ENCODE measurements around the gene SCO2.
A peak's percentile ranks its signal among the peaks of the same experiment; 100 is the strongest.
"Not testable (repeated sequence)": the region's sequence is repeated elsewhere in the genome, so short reads cannot be mapped to it uniquely, and the experiment has no call there.

SCO2 gene

DNA sequence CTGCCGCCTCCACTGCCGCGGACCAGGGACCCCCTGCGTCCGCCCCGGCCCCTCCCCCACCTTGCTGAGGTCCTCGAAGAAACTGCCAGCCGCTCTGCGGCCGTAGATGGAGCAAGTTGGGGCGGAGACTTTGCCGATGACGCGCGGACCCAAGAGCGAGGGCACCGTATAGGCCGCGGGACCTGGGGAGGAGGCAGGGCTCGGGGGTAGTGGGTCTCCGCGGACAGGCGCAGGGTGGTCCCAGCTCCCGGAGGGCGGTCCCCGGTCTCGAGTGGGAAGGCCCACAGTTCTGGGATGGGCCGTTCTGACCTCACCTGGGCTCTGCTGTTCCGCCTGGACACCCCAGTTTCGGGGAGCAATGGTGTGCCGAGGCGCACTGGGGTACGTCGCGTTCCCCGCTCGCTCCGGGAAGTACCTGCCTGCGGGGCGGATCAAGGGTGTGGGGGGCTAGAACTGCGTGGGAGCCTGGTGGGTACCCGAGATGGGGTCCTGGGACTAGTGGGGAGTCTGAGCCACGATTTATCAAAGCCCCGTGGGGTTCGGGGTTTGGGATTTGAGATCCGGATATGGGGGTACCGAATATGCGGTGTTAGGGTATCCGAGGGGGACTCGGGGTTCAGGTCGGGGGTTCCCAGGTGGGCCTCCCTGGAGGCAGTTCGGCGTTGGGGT, 5.6 kb upstream of the SCO2 start:
- DNase-seq = peak; percentile 94

DNA sequence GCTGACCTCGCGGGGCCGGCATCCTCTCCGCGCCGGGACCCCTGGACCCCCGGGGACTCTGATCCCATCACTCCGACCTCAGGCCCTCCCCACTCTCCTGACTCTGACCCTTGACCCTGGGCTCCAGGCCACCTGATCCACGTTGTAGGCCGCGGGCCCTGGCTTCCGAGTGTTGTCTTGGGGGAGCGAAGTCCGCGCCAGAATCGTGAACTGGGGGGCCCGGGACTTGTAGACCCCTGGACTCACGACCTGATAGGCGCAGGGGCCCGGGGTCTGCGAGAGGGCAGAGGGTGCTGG, 5.1 kb upstream of the SCO2 start:
- no peak for DNase-seq

DNA sequence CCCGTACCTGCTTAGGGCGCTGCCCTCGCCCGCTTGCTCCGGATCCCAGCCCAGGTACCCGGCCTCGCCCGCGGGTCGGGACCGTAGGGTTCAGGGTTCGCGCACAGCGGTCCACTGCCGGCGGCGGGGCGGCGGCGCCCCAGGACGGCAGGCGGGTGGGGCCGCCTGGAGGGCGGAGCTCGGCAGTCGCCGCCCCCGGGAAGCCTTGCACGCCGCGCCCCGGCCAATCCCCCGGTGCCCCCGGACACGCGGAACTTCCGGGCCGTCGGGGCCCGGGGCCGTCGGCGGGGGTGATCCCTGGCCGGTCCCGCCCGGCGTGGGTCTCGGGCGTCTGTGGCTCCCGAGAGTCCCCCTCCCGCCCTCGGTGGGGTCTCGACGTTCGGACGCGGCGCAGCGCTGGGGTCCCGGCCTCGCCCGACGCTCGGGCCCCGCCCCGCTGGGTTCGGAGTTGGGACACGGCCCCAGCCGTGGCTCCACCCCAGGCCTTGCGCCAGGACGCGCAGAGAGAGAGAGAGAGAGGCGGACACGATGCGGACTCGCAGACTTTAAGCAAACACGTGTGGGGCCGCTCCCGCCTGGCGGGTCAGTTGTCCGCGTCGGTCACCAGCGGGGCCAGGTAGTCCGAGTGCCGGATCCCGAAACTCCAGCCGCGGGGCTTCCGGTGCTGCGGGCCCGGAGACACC, 4.6 kb upstream of the SCO2 start, which contains the start of gene TYMP:
Gene TYMP (minus strand): TSS at position 116 of the 683 bp plus-strand sequence. CDS start 303 bp downstream, outside the sequence.
- DNase-seq = peak; percentile 86

DNA sequence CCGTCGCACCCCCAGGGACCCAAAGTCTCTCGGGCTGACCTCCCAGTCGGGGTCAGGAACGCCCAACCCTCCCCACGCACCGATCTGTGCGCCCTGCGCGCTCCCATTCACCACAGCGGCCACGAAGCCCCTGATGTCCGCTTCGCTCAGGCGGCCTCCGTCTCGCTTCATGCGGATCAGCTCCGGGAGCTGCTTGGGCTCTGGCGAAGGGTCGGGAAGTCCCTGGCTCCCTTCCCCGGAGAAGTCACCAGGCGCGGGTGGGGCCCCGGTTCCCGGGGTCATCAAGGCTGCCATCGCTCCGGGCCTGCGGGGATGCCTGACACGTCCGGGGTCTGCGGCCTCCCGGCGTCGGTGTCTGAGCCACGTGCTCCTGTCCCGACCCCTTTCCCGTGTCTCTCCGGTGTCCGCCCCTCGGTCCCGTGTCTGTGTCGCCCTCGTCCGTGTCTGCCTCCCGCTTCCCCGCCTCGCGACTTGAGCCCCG, 4.1 kb upstream of the SCO2 start:
- DNase-seq = no peak

DNA sequence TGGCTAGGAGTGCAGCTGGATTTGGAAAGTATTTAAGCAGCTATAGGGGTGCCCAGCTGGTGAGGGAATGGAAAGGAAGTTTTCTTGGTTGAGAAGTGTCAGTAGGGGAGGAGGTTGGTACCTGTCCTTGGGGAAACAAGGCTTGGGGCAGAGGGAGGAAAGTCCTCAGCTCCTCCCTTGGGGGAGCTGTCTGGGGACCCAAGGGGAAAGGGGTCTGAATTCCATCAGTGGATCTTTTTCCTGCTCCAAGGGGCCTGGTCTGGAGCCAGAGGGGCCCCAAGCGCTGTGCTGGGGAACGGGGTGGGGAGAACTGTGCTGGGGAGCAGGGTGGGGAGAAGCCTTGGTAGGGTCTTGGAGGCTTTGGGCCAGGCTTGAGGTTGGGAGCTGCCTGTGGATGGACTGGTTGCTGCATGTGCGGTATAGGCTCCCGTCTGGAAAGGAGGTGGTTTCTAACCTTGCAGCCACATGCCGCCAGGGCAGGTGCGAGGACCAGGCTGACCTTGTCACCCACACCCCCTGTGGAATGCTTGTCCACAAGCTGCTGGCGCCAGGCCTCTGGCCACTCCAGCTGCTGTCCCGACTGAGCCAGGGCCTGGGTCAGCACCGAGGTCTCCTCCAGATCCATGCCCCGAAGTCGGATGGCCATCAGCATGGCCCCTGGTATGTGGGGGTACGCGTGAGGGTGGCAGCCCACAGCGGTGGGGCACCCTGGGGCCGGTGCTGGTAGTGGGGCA, 3.5 kb upstream of the SCO2 start:
- peak; percentile 26 for DNase-seq

DNA sequence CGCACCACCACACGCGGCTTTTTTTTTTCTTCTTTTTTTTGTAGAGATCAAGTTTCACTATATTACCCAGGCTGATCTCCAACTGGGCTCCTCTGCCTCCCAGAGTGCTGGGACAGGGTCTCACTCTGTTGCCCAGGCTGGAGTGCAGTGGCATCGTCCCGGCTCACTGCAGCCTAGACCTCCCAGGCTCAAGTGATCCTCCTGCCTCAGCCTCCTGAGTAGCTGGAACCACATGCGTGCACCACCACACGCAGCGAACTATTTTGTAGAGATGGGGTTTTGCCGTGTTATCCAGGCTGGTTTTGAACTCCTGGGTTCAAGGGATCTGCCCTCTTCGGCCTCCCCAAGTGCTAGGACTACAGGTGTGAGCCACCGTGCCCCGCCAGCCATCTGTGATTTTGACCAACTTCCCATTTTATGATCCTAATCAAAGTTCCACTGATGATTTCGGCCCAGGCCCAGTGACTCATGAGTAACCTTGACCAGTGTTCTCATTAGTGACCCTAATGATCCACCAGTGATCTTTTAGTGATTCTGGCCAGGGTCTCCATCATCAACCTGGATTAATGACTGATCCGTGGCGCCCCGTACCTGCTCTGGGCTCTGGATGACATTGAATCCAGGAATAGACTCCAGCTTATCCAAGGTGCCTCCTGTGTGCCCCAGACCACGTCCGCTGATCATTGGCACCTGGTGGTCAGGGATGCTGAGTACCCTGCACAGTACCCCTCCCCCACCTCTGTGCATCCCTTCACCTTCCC, 2.7 kb upstream of the SCO2 start:
- no peak for DNase-seq

DNA sequence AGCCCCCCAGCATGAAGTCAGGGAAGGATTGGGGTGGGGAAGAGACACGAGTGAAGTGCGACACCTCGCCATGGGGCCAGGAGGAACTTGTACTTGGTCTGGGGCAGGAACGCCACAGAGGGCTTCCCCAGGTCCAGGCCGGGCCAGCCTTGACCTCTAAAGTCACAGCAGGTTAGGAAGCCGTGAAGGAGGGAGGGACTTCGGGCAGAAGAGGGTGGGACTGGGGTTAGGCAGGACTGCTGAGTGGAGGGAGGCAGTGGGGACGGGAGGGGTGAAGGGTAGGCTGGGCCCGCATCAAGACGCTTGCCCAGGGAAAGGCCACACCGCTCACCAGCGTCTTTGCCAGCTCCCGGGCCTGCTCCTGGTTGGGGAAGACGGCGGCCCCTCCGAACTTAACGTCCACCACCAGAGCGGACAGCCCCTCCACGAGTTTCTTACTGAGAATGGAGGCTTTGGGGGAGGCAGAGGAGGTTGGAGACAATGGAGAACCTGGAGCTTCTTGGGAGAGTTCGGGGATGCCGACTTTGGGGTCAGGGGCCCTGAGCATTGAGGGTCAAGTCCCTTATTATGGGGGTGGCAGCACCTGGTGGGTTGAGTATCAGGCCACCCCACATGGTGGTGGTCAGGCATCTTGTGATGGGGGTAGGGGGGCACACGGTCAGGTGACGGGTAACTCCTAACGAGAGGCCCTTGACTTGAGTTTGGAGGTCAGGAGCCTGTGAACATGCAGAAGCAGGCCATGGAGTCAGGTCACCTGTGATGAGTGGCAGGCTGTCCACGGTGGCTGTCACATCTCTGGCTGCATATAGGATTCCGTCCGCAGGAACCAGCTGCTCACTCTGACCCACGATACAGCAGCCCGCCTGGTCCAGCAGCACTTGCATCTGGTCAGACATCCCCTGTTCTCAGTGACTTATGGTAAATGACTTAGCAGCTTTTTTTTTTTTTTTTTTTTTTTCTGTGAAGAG, 1.7 kb upstream of the SCO2 start:
- DNase-seq = peak; percentile 81

DNA sequence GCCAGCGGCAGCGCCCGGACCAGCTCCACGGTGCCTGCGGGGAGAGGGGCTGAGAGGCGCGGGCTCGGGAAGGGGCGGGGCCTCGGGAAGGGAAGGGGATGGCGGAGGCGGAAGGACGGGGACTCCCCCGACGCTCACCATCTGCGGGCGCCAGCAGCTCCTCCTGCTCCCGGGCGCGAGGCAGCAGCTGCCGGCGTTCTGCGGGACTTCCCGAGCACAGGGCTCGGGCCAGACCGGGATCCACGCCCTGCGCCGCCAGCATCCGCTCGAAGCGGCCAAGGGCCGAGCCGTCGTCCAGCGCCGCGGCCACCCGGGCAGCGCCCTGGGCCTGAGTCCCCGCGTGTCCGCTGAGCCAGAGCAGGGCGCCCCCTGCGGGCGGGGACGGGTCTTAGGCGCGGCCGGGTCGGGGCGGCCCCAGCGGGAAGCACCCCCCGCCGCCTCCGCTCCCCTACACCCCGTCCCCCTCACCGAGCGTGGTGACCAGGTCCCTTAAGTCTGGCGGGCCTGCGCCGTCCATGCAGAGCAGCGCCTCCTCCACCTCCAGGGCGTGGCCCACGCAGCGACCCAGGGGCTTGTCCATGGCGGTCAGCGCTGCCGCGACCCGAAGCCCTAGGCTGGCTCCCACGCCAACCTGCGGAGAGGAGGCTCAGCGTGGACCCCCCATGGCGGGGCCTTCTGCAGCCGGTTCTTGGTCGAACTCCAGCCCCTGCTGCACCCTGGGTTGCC, 873 bp upstream of the SCO2 start:
- peak; percentile 92 for DNase-seq

DNA sequence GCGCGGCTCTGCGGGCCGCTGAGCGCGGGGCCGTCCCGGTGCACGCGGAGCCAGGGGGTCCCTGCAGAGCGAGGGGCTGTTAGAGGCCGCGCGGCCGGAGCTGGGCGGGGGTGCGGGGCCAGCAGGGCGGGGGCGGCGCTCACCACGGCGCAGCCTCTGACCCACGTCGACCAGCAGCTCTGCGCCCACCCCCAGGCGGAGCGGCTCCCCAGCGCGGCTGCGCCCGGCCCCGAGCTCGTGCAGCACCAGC, 385 bp upstream of the SCO2 start:
- no peak for DNase-seq

DNA sequence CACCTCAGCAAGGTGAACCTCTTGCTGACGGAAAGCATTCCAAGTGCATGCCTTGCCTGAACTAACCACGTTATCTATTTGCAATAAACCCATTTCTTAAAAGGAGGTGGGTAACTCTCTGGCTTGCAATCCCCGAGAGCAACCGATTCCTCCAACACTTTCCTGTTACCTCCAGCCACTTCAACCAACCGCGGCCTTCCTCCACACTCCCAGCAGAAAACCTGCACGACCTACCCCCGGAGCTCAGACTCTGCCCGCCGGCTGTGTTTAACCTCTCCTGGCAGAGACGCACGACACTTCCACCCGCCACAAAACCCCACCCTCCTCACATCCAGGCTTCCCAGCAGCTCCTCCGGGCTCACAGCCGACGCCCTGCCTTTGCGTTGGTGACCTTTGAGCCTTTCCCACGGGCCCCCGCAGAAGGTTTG, 708 bp downstream of the SCO2 start:
- DNase-seq = no peak

DNA sequence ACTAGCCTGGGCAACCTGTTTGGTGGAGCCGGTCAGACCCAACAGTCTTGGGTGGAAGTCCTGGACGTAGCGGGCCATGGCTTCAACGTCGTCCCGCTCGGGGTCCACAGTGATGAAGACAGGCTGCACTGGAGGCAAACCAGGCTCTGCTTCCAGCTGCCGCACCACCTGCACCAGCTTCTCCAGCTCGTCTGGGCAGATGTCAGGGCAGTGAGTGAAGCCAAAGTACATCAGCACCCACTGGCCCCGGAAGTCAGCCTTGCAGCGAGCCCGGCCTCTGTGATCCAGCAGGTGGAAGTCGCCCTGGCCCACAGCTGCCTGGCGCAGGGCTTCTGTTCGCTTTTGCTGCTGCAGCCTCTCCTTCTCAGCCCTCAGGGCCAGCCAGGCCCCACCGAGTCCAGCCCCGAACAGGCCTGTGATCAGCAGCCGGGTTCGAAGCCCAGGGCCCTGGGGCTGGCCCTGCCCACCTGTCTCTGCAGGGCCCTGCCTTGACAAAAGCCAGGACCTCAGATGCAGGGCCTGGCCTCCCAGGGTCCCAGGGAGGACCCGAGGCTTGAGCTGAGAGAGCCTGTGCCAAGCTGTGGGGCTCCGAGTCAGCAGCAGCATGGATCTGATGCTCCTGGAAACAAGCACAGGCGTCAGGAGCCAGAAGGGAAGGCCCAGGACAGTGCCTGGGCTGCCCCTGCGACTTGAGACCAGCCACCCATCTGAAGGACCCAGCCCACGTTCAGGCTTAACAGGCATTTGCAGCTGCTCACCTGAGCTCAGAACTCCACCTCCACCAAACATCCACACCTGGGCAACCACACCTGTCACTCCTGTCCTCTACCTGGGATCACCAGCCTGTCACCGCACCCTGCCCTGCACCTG, 1.4 kb downstream of the SCO2 start:
- DNase-seq = no peak

DNA sequence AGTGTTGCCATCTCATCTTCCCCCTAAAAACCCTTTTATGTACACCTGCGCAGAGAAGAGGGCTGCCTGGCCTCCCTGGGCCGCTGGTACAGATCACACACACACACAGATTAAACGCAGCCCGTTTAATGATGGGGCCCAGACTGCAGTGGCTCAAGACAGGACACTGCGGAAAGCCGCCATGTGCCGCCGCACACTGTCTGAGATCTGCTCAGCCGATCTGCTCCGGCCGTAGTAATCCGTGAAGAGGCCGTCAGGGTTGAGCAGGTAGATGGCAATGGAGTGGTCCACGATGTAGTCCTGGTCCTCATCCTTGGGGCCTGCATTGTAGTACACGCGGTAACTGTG, 2.0 kb downstream of the SCO2 start:
- DNase-seq = no peak

DNA sequence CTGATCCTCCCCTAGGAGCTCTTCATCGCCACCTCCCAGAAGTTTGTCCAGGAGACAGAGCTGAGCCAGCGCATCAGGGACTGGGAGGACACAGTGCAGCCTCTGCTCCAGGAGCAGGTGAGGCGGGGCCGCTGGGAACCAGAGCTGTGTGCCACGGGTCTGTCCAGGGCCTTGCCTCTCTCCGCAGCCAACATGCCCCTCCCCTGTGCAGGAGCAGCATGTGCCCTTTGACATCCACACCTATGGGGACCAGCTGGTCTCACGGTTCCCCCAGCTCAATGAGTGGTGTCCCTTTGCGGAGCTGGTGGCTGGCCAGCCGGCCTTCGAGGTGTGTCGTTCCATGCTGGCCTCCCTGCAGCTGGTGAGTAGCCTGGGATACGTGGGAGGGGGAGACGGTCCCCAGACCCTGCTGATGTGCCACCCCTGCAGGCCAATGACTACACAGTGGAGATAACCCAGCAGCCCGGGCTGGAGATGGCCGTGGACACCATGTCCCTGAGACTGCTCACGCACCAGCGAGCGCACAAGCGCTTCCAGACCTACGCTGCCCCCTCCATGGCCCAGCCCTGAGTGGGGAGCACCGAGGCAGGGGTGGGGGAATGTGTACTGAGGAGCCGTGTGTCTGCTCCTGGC, 2.5 kb downstream of the SCO2 start:
- no peak for DNase-seq

DNA sequence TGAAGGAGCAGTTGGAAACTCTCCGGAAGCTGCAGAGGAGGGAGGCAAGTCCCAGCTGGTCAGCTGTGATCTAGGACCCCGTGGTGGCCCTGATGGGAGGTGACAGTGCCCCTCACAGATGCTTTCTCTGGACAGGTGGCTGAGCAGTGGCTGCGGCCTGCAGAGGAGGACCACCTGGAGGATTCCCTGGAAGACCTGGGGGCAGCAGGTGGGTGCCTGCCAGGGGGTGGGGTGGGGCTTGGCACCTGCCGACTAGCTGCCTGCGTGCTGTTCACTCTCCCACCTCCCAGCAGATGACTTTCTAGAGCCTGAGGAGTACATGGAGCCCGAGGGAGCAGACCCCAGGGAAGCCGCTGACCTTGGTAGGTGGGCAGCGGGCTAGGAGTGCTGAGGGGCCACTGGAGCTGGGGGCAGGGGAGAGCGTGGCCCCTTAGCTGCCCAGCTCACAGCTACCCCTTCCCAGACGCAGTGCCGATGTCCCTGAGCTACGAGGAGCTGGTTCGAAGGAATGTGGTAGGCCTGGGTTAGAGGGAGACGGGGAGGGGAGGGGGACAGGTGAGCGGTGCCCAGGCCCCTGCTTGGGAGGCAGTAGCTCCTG, 3.1 kb downstream of the SCO2 start:
- no peak for DNase-seq

DNA sequence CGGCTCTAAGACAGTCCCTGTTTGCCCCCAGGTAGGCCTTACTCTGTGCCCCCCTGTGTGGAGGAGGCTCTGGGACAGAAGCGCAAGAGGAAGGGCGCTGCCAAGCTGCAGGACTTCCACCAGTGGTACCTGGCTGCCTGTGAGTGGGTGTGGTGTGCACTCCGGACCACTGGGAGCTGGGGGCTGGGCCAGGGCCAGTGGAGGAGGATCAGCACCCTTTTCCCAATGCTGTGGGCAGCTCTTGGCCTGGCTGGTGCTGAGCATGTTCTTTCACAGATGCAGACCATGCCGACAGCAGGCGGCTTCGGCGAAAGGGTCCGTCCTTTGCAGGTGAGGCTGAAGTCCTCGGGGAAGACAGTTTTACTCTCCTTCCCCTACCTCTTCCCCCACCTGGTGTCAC, 3.7 kb downstream of the SCO2 start:
- no peak for DNase-seq

DNA sequence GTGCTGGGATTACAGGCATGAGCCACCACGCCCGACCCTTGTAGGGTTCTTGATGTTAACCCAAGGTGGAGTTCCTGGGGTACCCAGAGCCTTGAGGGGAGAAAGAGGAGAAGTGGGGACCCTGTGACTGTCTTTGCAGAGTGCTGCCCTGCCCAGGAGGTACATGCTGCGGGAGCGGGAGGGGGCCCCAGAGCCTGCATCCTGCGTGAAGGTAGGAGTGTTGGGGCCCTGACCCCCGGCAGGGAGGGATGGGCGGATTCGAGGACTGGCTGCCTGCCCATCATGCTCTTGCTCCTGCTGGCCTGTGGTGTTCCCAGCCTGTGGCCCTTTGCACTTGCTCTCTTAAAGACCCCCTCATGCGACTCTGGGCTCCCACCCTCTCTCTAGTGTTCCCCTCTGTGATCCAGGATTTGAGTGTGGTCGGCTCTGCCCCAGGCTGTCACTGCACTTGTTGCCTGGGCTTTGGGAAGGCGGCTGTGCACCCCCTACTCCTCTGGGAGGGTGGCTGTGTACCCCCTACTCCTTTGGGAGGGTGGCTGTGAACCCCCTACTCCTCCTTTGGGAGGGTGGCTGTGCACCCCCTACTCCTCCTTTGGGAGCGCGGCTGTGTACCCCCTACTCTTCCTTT, 4.5 kb downstream of the SCO2 start:
- DNase-seq = no peak

DNA sequence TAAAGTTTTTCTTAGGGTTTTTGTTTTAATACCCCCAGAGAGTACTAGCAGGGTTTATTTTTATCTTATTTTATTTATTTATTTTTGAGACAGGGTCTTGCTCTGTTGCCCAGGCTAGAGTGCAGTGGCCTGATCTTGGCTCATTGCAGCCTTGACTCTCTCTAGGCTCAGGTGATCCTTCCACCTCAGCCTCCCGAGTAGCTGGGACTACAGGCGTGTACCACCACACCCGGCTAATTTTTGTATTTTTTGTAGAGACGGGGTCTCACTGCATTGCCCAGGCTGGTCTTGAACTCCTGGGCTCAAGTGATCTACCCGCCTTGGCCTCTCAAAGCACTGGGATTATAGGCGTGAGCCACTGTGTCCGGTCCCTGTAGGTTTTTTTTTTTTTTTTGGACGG, 5.2 kb downstream of the SCO2 start:
- DNase-seq = not testable (repeated sequence)

DNA sequence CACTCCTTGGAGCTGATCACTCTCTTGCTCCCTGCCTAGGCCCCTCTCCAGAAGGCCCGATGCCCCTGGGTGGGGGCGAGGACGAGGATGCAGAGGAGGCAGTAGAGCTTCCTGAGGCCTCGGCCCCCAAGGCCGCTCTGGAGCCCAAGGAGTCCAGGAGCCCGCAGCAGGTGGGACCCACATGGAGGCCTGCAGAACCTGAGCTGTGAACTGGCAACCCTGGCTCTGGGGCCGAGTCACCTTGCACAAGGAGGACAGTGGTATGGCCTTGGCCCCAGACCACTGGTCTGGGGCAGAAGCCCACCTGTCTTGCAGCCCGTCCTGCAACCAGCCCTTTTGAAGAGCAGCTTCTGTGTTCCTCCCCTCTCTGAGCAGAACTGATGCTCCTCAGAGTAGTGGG, 6.2 kb downstream of the SCO2 start:
- DNase-seq = no peak

DNA sequence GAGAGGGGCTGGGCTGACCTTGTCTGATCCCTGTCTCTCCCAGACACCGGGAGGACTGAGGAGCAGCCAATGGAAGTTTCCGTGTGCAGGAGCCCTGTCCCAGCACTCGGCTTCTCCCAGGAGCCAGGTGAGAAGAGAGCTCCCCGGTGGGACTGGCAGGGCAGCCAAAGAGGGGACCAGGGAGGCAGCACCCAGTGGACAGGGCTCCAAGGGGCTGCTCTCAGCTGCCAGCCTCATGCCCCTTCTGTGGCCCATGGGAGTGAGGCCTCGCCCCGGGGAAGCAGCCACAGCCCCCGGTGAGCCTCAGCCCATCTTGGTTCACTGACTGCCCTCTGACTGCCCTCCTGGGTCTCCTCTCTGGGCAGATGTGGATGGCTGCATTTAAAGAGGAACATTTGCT, 6.8 kb downstream of the SCO2 start:
- DNase-seq = no peak

Data from activated CD4-positive, alpha-beta T cell treated with anti-CD3 and anti-CD28 coated beads, Interleukin-2, Interleukin-6, amounts not matched to agents 100 ng/mL and 50 ng/mL, durations not matched to agents 16 hours and 8 hours (primary cell).